Measurements from ENCODE around the gene ZNF839. TPM values are rescaled to one million over a fixed set of nuclear protein-coding genes. Genes with fewer than 3 reads are reported as not detected.

The ZNF839 gene
- total and polyA plus RNA-seq, 2 experiments from 2014 or later: 7.9 to 10.0 TPM

GRCh38 chr14:102362084-102362483, 42.5 kb downstream of the ZNF839 start (continued):
- TF ChIP-seq ZNF462 (CRISPR knock-in tag; IDR thresholded peaks at IDR 0.05) (no peak), CTCF (conservative IDR thresholded peaks at IDR 0.05; ENCODE audit: low read depth in 2 of 2) (no peak), REST (IDR thresholded peaks at IDR 0.05; ENCODE audit: unreplicated experiment) (no peak), ZNF114 (CRISPR knock-in tag; IDR thresholded peaks at IDR 0.05) (no peak), ETS1 (IDR thresholded peaks at IDR 0.05) (no peak)

All from GM23338 (cell line).